ENCODE results near the gene SCNN1A. TPM values are rescaled to one million over a fixed set of nuclear protein-coding genes. Genes with fewer than 3 reads are reported as not detected.
A peak's percentile ranks its signal among the peaks of the same experiment; 100 is the strongest.

Gene SCNN1A
- total RNA-seq, 1 experiment from 2014 or later, result 136 TPM

- DNase-seq (ENCODE audit: unreplicated experiment), result no peak
- H3K27ac Mint-ChIP-seq (ENCODE audit: low read depth, unreplicated experiment), result peak overlapping the region; percentile 70
- ChIA-PET CTCF (interaction anchor here (0.6 to 1.1 kb wide), 8 partner anchors 14 to 951 kb away, joined by 3 to 8 read pairs (median 3); partner anchors contain the start of gene TAPBPL), POLR2A (interaction anchor here (0.6 to 3.3 kb wide), 10 partner anchors 9 to 166 kb away, joined by 3 to 26 read pairs (median 4); no protein-coding TSS in a partner anchor)
- H3K4me1 Mint-ChIP-seq (ENCODE audit: insufficient read depth, unreplicated experiment), result peaks cover 43% of the 10 kb centered on the region
- no peaks in the 10 kb centered on the region for H3K27me3 Mint-ChIP-seq (ENCODE audit: insufficient read depth, unreplicated experiment)
- H3K9me3 Mint-ChIP-seq (ENCODE audit: unreplicated experiment), result no peaks in the 10 kb centered on the region
- H3K36me3 Mint-ChIP-seq (ENCODE audit: insufficient read depth, unreplicated experiment), result peaks cover 68% of the 10 kb centered on the region
- no peak overlapping the region for H3K4me3 Mint-ChIP-seq (ENCODE audit: unreplicated experiment)
- intact Hi-C loops (cut with micrococcal nuclease), result no loop called here
- TF ChIP-seq CTCF (IDR thresholded peaks at IDR 0.05; ENCODE audit: unreplicated experiment), result peak; percentile 27
- BruUV-seq (replicated peaks), result no TSS peak
These were observed 48.8 kb downstream of the SCNN1A start for GRCh38 chr12:6326316-6327228.

- POLR2A ChIA-PET, result interaction anchor here (0.6 to 3.3 kb wide), 3 partner anchors 10 to 251 kb away, joined by 3 to 26 read pairs (median 4); no protein-coding TSS in a partner anchor
- CTCF ChIA-PET, result interaction anchor here (0.5 kb wide), 1 partner anchor 141 kb away, joined by 3 read pairs; no protein-coding TSS in a partner anchor
- no TSS peak for BruUV-seq (replicated peaks)
- TF ChIP-seq CTCF (IDR thresholded peaks at IDR 0.05; ENCODE audit: unreplicated experiment), result no peak
- intact Hi-C loops (cut with micrococcal nuclease), result no loop called here
- Mint-ChIP-seq H3K36me3 (ENCODE audit: insufficient read depth, unreplicated experiment) (peaks cover 54% of the 10 kb centered on the region), H3K4me3 (ENCODE audit: unreplicated experiment) (no peak overlapping the region), H3K4me1 (ENCODE audit: insufficient read depth, unreplicated experiment) (peaks cover 38% of the 10 kb centered on the region), H3K27me3 (ENCODE audit: insufficient read depth, unreplicated experiment) (no peaks in the 10 kb centered on the region), H3K27ac (ENCODE audit: low read depth, unreplicated experiment) (peak overlapping the region; percentile 70), H3K9me3 (ENCODE audit: unreplicated experiment) (no peaks in the 10 kb centered on the region)
- no peak for DNase-seq (ENCODE audit: unreplicated experiment)
These were observed 50.2 kb downstream of the SCNN1A start for GRCh38 chr12:6324936-6325750.

GRCh38 chr12:6323995-6324711, 51.2 kb downstream of the SCNN1A start:
- no peak for TF ChIP-seq CTCF (IDR thresholded peaks at IDR 0.05; ENCODE audit: unreplicated experiment)
- no peak for DNase-seq (ENCODE audit: unreplicated experiment)
- no peaks in the 10 kb centered on the region for H3K27me3 Mint-ChIP-seq (ENCODE audit: insufficient read depth, unreplicated experiment)
- H3K9me3 Mint-ChIP-seq (ENCODE audit: unreplicated experiment), result no peaks in the 10 kb centered on the region
- intact Hi-C loops (cut with micrococcal nuclease), result loop anchor here (2.0 kb wide), 3 partner anchors 31 to 61 kb away; partner anchors contain the start of gene LTBR
- BruUV-seq (replicated peaks), result no TSS peak
- H3K27ac Mint-ChIP-seq (ENCODE audit: low read depth, unreplicated experiment), result peak overlapping the region; percentile 70
- ChIA-PET POLR2A (interaction anchor here (0.7 to 3.3 kb wide), 10 partner anchors 10 to 123 kb away, joined by 3 to 27 read pairs (median 10); partner anchors contain the start of gene SCNN1A), CTCF (interaction anchor here (0.6 to 2.2 kb wide), 6 partner anchors 8 to 141 kb away, joined by 4 to 19 read pairs (median 7); partner anchors contain the start of gene TAPBPL)
- H3K36me3 Mint-ChIP-seq (ENCODE audit: insufficient read depth, unreplicated experiment), result peaks cover 44% of the 10 kb centered on the region
- peaks cover 38% of the 10 kb centered on the region for H3K4me1 Mint-ChIP-seq (ENCODE audit: insufficient read depth, unreplicated experiment)
- no peak overlapping the region for H3K4me3 Mint-ChIP-seq (ENCODE audit: unreplicated experiment)

All from MCF 10A (cell line).